Subcutaneous abdominal adipose tissue (tissue), 5 donors: ENCODE data around the gene AZIN2.
"Not testable (repeated sequence)": the region's sequence is repeated elsewhere in the genome, so short reads cannot be mapped to it uniquely, and the experiment has no call there.

Experiments
- H3K27ac ChIP-seq: one replicate; pipeline ENCODE4 v1.7.0; 2013; ENCODE audit warnings: low read depth, mild to moderate bottlenecking, inconsistent platforms, low read length, moderate library complexity
- H3K27me3 ChIP-seq, 5 donors: one replicate each; pipeline ENCODE4 v1.7.0; 2013; ENCODE audit warnings: low read length in 5 of 5, inconsistent platforms in 1 of 5; ENCODE audit not compliant: control insufficient read depth in 5 of 5, insufficient read depth in 4 of 5
- H3K36me3 ChIP-seq, 5 donors: one replicate each; pipeline ENCODE4 v1.7.0; 2013; ENCODE audit warnings: low read length in 5 of 5; ENCODE audit not compliant: control insufficient read depth in 5 of 5, insufficient read depth in 5 of 5
- H3K4me1 ChIP-seq, 5 donors: one replicate each; pipeline ENCODE4 v1.7.0; 2013; ENCODE audit warnings: low read length in 5 of 5, mild to moderate bottlenecking in 3 of 5, moderate library complexity in 1 of 5; ENCODE audit not compliant: control insufficient read depth in 5 of 5, insufficient read depth in 5 of 5
- H3K4me3 ChIP-seq, 5 donors: one replicate each; pipeline ENCODE4 v1.7.0; 2013; ENCODE audit warnings: low read length in 5 of 5, low read depth in 1 of 5
- H3K9ac ChIP-seq, 5 donors: one replicate each; pipeline ENCODE4 v1.7.0; 2013; ENCODE audit warnings: low read length in 5 of 5, mild to moderate bottlenecking in 4 of 5, moderate library complexity in 3 of 5
- H3K9me3 ChIP-seq, 5 donors: one replicate each; pipeline ENCODE4 v1.7.0; 2013; ENCODE audit warnings: low read length in 5 of 5; ENCODE audit not compliant: control insufficient read depth in 5 of 5
- donor health status: healthy.
- donor health status: healthy.
- donor health status: healthy.
- donor health status: healthy.
- donor health status: healthy.

Gene AZIN2

DNA sequence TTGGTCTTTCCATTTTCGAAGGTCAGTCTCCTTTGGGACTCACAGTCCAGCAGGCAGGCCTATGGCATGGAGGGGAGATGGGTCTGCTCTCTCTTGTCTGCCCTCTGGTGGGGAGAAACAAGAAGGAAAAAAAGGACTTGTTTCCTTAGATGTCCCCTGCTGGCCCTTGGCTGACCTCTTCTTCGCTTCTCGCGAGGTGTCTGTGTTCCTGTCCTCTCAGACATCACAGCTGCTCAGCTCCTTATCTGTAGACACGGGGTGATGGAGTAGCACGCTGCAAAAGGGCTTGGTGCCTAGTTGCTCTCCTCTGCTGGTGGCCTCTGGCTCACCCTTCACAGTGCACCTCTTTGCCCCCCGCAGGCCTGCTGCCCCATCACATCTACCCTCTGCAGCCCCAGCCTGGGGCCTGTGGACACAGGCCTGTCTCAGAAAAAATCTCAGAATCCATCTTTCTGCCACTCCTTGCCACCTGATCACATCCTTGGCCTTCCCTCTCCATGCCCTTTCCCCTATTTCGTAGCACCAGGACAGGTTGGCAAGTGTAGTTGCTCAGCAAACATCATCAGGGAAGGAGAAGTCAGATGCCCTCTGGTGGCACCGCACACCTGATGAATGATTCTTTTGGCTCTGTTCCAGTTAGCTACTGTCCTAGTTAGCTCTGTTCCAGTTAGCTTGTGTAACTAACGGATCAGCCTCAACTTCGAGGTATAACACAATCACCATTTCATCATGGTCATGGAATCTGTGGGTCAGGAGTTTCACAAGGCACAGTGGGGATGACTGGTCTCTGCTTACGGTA, 25.5 kb upstream of the AZIN2 start:
- H3K27ac ChIP-seq, result peak overlapping the region; percentile 42
- H3K36me3 ChIP-seq, result no peaks in the 10 kb centered on the region
- H3K27me3 ChIP-seq, result no peaks in the 10 kb centered on the region
- peaks cover 1 to 14% (median 11%) of the 10 kb centered on the region in 5 donors for H3K4me1 ChIP-seq
- no peaks in the 10 kb centered on the region for H3K9me3 ChIP-seq
- H3K4me3 ChIP-seq, result no peak overlapping the region
- no peak overlapping the region for H3K9ac ChIP-seq

GRCh38 chr1:33056426-33056825, 24.5 kb upstream of the AZIN2 start:
- no peaks in the 10 kb centered on the region for H3K27me3 ChIP-seq
- H3K9ac ChIP-seq, result no peak overlapping the region
- peaks cover 4 to 11% (median 9%) of the 10 kb centered on the region in 5 donors for H3K4me1 ChIP-seq
- H3K27ac ChIP-seq, result no peak overlapping the region
- H3K36me3 ChIP-seq, result no peaks in the 10 kb centered on the region
- H3K9me3 ChIP-seq, result no peaks in the 10 kb centered on the region
- H3K4me3 ChIP-seq, result no peak overlapping the region

- no peak overlapping the region for H3K27ac ChIP-seq
- H3K9me3 ChIP-seq, result peaks cover 0 to 2% (median 0%) of the 10 kb centered on the region in 5 donors
- H3K4me1 ChIP-seq, result peaks cover 4 to 11% (median 9%) of the 10 kb centered on the region in 5 donors
- no peaks in the 10 kb centered on the region for H3K36me3 ChIP-seq
- no peak overlapping the region for H3K9ac ChIP-seq
- no peaks in the 10 kb centered on the region for H3K27me3 ChIP-seq
- H3K4me3 ChIP-seq, result no peak overlapping the region
Observed at GRCh38 chr1:33057095-33057494, 23.9 kb upstream of the AZIN2 start.

DNA sequence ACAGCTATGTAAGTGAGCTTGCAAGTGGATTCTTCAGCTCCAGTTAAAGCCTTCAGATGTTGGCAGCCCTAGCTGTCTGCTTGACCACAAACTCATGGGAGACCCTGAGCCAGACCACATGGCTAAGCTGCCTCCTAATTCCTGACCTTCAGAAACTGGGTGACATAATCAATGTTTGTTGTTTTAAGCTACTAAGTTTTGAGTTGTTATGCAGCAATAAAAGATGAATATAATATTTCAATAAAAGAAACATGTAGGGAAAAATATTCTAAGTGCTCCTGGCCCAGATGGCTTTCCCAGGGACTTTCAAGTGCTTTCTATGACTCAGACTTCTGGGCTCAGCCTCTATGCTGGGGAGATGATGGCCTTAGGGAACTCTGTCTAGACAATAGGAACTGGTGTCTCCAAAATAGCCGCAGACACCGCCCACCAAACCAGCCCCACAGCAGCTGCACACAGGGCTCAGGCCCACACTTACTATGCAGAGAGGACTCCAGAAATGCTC, 20.3 kb upstream of the AZIN2 start:
- Histone ChIP-seq H3K27ac (no peak overlapping the region), H3K9me3 (peaks cover 5 to 30% (median 23%) of the 10 kb centered on the region in 5 donors), H3K4me3 (no peak overlapping the region), H3K36me3 (no peaks in the 10 kb centered on the region), H3K4me1 (peaks cover under 1 to 4% (median 3%) of the 10 kb centered on the region in 5 donors), H3K27me3 (no peaks in the 10 kb centered on the region), H3K9ac (peak overlapping the region in 1 of 5 donors; percentile 26)

DNA sequence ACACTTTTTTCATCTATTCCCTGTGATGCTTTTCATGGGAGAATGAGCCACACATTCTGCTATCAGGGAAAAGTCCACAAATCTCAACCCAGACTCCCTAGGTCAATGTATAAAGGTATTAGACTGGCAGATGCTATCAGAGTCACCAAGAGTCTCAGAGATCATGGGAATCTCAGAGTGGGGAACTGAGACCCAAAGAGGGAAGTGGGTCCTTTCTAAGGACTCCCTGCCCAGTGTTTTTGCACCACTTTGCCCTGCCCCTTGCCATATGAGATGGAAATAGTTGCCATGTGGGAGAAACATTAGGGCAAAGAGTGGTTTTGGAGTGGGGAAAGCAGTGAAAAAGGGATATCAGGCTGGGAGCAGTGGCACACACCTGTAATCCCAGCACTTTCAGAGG, 19.1 kb upstream of the AZIN2 start:
- peaks cover 5 to 33% (median 30%) of the 10 kb centered on the region in 5 donors for H3K9me3 ChIP-seq
- no peaks in the 10 kb centered on the region for H3K36me3 ChIP-seq
- no peak overlapping the region for H3K4me3 ChIP-seq
- H3K27ac ChIP-seq, result no peak overlapping the region
- no peaks in the 10 kb centered on the region for H3K27me3 ChIP-seq
- H3K4me1 ChIP-seq, result peaks cover 0 to 4% (median 0%) of the 10 kb centered on the region in 5 donors
- H3K9ac ChIP-seq, result no peak overlapping the region

- not testable (repeated sequence) for H3K9ac ChIP-seq, H3K36me3 ChIP-seq, H3K4me3 ChIP-seq, H3K27me3 ChIP-seq, H3K4me1 ChIP-seq, H3K27ac ChIP-seq
- peaks cover 5 to 33% (median 30%) of the 10 kb centered on the region in 5 donors for H3K9me3 ChIP-seq
Observed at GRCh38 chr1:33064284-33064683, 16.7 kb upstream of the AZIN2 start.

DNA sequence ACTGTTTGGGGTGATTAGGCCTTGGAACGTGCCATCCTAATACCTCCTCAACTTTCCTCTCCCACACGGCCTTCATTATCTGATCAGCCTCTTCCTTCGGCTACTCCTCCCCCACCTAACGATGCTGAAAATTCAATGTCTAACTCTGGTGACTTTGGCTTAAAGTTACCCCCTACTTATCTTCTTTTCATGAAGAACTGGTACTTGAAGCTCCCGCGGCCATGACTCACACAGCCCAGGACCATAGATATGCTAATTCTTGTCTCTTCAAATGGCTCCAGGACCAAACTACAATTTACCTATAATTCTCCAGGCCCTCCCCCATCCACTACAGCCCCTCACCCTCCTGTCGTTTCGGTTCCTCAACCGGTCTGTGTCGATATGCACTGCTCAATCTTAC, 15.7 kb upstream of the AZIN2 start:
- no peaks in the 10 kb centered on the region for H3K27me3 ChIP-seq
- H3K9ac ChIP-seq, result no peak overlapping the region
- no peaks in the 10 kb centered on the region for H3K36me3 ChIP-seq
- peaks cover 0 to 4% (median 0%) of the 10 kb centered on the region in 5 donors for H3K4me1 ChIP-seq
- H3K27ac ChIP-seq, result no peak overlapping the region
- peak overlapping the region in 2 of 5 donors; percentile 16 to 22 for H3K4me3 ChIP-seq
- H3K9me3 ChIP-seq, result peaks cover 5 to 33% (median 30%) of the 10 kb centered on the region in 5 donors

GRCh38 chr1:33066477-33066876, 14.5 kb upstream of the AZIN2 start:
- H3K9me3 ChIP-seq, result peaks cover 5 to 33% (median 30%) of the 10 kb centered on the region in 5 donors
- not testable (repeated sequence) for H3K36me3 ChIP-seq, H3K4me1 ChIP-seq, H3K9ac ChIP-seq, H3K4me3 ChIP-seq, H3K27me3 ChIP-seq, H3K27ac ChIP-seq

GRCh38 chr1:33068108-33068507, 12.8 kb upstream of the AZIN2 start:
- H3K4me1 ChIP-seq, H3K27me3 ChIP-seq, H3K36me3 ChIP-seq, H3K4me3 ChIP-seq, H3K27ac ChIP-seq, H3K9ac ChIP-seq: not testable (repeated sequence)
- peaks cover 1 to 30% (median 19%) of the 10 kb centered on the region in 5 donors for H3K9me3 ChIP-seq

DNA sequence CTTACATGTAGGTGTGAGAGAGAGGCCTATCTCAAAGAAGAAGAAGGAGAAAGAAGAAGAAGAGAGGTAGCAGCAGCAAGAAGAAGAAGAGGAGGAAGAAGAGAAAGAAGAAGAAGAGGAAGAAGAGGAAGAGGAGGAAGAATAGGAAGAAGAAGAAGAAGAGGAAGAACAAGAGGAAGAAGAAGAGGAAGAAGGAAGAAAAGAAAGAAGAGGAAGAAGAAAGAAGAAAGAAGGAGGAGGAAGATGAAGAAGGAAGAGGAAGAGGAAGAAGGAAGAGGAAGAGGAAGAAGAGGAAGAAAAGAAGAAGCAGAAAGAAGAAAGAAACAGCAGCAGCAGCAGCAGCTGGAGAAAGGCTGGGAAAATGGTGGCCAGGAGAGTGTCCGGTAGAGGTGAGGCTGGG, 10.3 kb upstream of the AZIN2 start:
- Histone ChIP-seq H3K27me3 (no peaks in the 10 kb centered on the region), H3K4me3 (no peak overlapping the region), H3K9me3 (peaks cover 0 to 7% (median under 1%) of the 10 kb centered on the region in 5 donors), H3K27ac (no peak overlapping the region), H3K36me3 (no peaks in the 10 kb centered on the region), H3K4me1 (no peaks in the 10 kb centered on the region), H3K9ac (no peak overlapping the region)
